ENCODE data around the gene PRSS56. TPM values are rescaled to one million over a fixed set of nuclear protein-coding genes. Genes with fewer than 3 reads are reported as not detected.

PRSS56 gene
- total RNA-seq, 1 experiment from 2014 or later = not detected

DNA sequence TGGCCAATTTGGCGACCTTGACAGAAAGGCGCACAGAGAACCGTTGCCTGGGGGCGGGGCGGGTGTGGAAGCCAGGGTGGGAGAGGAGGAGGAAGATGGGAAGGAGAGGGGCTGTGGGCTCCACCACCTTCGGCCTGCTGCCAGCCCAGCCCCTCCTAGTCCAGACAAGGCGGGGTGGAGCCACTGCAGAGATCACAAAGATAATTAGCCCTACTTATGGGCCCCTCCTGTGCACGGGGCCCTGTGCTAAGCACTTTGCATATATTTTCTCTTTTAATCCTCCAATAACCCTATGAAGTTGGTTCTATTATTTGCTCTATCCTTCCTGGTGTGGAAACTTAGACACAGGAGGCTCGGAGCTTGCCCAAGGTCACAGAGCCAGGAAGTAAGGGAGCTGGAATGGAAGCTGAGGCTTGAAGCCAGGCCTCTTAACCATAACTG is 18.8 kb upstream of the PRSS56 start:
- Mint-ChIP-seq H3K27me3 (ENCODE audit: insufficient read depth, unreplicated experiment) (no peaks in the 10 kb centered on the region), H3K4me1 (ENCODE audit: low read depth, unreplicated experiment) (no peaks in the 10 kb centered on the region), H3K9me3 (ENCODE audit: unreplicated experiment) (no peaks in the 10 kb centered on the region), H3K4me3 (ENCODE audit: unreplicated experiment) (no peak overlapping the region), H3K27ac (ENCODE audit: unreplicated experiment) (no peak overlapping the region), H3K36me3 (ENCODE audit: insufficient read depth, unreplicated experiment) (no peaks in the 10 kb centered on the region)
- TF ChIP-seq, protein P1, sequence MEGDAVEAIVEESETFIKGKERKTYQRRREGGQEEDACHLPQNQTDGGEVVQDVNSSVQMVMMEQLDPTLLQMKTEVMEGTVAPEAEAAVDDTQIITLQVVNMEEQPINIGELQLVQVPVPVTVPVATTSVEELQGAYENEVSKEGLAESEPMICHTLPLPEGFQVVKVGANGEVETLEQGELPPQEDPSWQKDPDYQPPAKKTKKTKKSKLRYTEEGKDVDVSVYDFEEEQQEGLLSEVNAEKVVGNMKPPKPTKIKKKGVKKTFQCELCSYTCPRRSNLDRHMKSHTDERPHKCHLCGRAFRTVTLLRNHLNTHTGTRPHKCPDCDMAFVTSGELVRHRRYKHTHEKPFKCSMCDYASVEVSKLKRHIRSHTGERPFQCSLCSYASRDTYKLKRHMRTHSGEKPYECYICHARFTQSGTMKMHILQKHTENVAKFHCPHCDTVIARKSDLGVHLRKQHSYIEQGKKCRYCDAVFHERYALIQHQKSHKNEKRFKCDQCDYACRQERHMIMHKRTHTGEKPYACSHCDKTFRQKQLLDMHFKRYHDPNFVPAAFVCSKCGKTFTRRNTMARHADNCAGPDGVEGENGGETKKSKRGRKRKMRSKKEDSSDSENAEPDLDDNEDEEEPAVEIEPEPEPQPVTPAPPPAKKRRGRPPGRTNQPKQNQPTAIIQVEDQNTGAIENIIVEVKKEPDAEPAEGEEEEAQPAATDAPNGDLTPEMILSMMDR (IDR thresholded peaks at IDR 0.05; ENCODE audit: insufficient read depth in 1 of 2, low read depth in 1 of 2, low read length in 1 of 2, severe bottlenecking in 1 of 2, unreplicated experiment in 1 of 2) = no peak
- no peaks in the 10 kb centered on the region for H3K27me3 ChIP-seq (replicated peaks; ENCODE audit: control insufficient read depth, insufficient read depth, low read length)
- BruUV-seq (replicated peaks) = no TSS peak
- H3K4me1 ChIP-seq = no peaks in the 10 kb centered on the region
- DNase-seq = no peak
- H3K4me3 ChIP-seq (ENCODE audit: low read depth, low read length) = no peak overlapping the region
- ChIA-PET POLR2A (no interaction called here), CTCF (no interaction called here)
- no peaks in the 10 kb centered on the region for H3K36me3 ChIP-seq (ENCODE audit: control insufficient read depth, insufficient read depth, low read length)
- H3K9me3 ChIP-seq = no peaks in the 10 kb centered on the region
- intact Hi-C loops (cut with micrococcal nuclease; ENCODE audit: unreplicated experiment) = no loop called here

DNA sequence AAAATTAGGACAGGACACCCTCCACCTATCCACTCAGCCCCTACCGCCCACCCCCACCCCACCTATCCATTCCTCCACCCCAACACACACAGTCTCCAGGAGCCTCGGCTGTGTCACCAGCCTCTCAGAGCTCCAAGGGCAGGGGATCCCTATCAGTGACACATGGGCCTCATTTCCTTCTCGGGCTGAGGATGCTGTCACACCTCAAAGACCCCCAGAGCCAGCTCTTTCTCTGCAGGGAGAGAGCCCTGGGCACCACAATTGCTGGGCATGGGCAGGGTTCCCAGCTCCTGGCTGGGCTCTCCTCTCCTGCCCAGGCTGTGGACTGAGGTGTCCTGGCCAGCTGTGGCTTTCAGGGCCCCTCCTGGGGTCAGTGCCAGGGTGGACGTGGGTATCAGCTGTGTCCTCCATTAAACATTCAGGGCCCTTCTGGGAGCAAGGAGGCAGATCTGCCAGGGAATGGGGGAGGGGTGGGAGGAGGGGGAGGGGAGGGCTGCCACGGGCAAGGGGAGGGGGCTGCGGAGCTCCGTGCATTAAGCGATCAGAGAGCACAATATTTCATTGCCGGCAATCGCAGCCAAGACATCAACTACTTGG is 18.3 kb upstream of the PRSS56 start:
- H3K9me3 Mint-ChIP-seq (ENCODE audit: unreplicated experiment) = no peaks in the 10 kb centered on the region
- H3K27me3 Mint-ChIP-seq (ENCODE audit: insufficient read depth, unreplicated experiment) = no peaks in the 10 kb centered on the region
- Histone ChIP-seq H3K27me3 (replicated peaks; ENCODE audit: control insufficient read depth, insufficient read depth, low read length) (no peaks in the 10 kb centered on the region), H3K36me3 (ENCODE audit: control insufficient read depth, insufficient read depth, low read length) (no peaks in the 10 kb centered on the region), H3K4me3 (ENCODE audit: low read depth, low read length) (no peak overlapping the region), H3K9me3 (no peaks in the 10 kb centered on the region), H3K4me1 (no peaks in the 10 kb centered on the region)
- intact Hi-C loops (cut with micrococcal nuclease; ENCODE audit: unreplicated experiment) = no loop called here
- ChIA-PET CTCF (no interaction called here), POLR2A (no interaction called here)
- no peak for DNase-seq
- H3K27ac Mint-ChIP-seq (ENCODE audit: unreplicated experiment) = no peak overlapping the region
- no TSS peak for BruUV-seq (replicated peaks)
- H3K4me1 Mint-ChIP-seq (ENCODE audit: low read depth, unreplicated experiment) = no peaks in the 10 kb centered on the region
- TF ChIP-seq, protein P1 (IDR thresholded peaks at IDR 0.05; ENCODE audit: insufficient read depth in 1 of 2, low read depth in 1 of 2, low read length in 1 of 2, severe bottlenecking in 1 of 2, unreplicated experiment in 1 of 2) = no peak
- no peaks in the 10 kb centered on the region for H3K36me3 Mint-ChIP-seq (ENCODE audit: insufficient read depth, unreplicated experiment)
- H3K4me3 Mint-ChIP-seq (ENCODE audit: unreplicated experiment) = no peak overlapping the region

DNA sequence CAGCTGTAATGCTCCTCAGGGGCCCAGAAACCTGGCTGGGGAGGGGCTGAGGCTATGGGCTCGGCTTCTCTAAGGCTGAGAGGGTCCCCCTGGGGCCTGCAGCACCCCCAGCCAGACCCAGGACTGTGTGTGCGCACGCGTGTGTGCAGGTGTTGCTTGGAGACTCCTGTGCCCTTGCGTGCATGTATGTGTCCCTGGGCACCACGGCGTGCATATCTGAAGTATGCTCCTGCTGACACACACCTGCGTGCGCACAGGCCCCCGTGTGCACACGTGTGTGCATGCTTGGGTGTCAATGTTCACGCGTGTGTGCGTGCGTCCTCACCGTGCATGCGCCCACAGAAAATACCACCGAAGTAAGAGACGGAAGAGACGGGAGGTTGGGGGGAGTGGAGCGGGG is 17.7 kb upstream of the PRSS56 start:
- H3K9me3 Mint-ChIP-seq (ENCODE audit: unreplicated experiment) = no peaks in the 10 kb centered on the region
- H3K27me3 ChIP-seq (replicated peaks; ENCODE audit: control insufficient read depth, insufficient read depth, low read length) = no peaks in the 10 kb centered on the region
- POLR2A ChIA-PET = no interaction called here
- H3K9me3 ChIP-seq = no peaks in the 10 kb centered on the region
- CTCF ChIA-PET = no interaction called here
- H3K36me3 Mint-ChIP-seq (ENCODE audit: insufficient read depth, unreplicated experiment) = no peaks in the 10 kb centered on the region
- H3K4me1 Mint-ChIP-seq (ENCODE audit: low read depth, unreplicated experiment) = no peaks in the 10 kb centered on the region
- no peaks in the 10 kb centered on the region for H3K4me1 ChIP-seq
- intact Hi-C loops (cut with micrococcal nuclease; ENCODE audit: unreplicated experiment) = no loop called here
- H3K4me3 ChIP-seq (ENCODE audit: low read depth, low read length) = peak overlapping the region; percentile 38; the same call in 1 of the 2 replicates
- TF ChIP-seq, protein P1 (IDR thresholded peaks at IDR 0.05; ENCODE audit: insufficient read depth in 1 of 2, low read depth in 1 of 2, low read length in 1 of 2, severe bottlenecking in 1 of 2, unreplicated experiment in 1 of 2) = no peak
- H3K4me3 Mint-ChIP-seq (ENCODE audit: unreplicated experiment) = no peak overlapping the region
- no peak for DNase-seq
- no TSS peak for BruUV-seq (replicated peaks)
- H3K27ac Mint-ChIP-seq (ENCODE audit: unreplicated experiment) = no peak overlapping the region
- no peaks in the 10 kb centered on the region for H3K36me3 ChIP-seq (ENCODE audit: control insufficient read depth, insufficient read depth, low read length)
- no peaks in the 10 kb centered on the region for H3K27me3 Mint-ChIP-seq (ENCODE audit: insufficient read depth, unreplicated experiment)

Data from Caco-2 (cell line).